CD14-positive monocyte (primary cell): ENCODE data around the gene MAFG. TPM values are rescaled to one million over a fixed set of nuclear protein-coding genes. Genes with fewer than 3 reads are reported as not detected.

ENCODE experiments used
- DNase-seq, 3 donors: peaks; one replicate each; pipeline ENCODE4 v3.0.0-alpha.2; 2011 to 2022
- H2AFZ ChIP-seq: 2 replicates; pipeline ENCODE4 v1.6.0; 2012; ENCODE audit warnings: mild to moderate bottlenecking, low read depth, low read length, inconsistent platforms; ENCODE audit not compliant: insufficient read depth, poor library complexity, severe bottlenecking
- H3K27ac ChIP-seq, 2 donors: 1 replicate in 1 of 2; 2 replicates in 1 of 2; pipeline ENCODE4 v1.5.1; 2012 to 2013; ENCODE audit warnings: low read length in 2 of 2, control low read depth in 1 of 2, inconsistent platforms in 1 of 2, low read depth in 1 of 2, mild to moderate bottlenecking in 1 of 2
- H3K27me3 ChIP-seq, 2 donors: one replicate each; pipeline versions ENCODE4 v1.6.0 to v1.6.1; 2011 to 2013; ENCODE audit warnings: low read length in 2 of 2; ENCODE audit not compliant: control insufficient read depth in 2 of 2, insufficient read depth in 2 of 2
- H3K36me3 ChIP-seq, 2 donors: replicated peaks in 1 of 2; 1 replicate in 1 of 2; 2 replicates in 1 of 2; pipeline versions ENCODE4 v1.5.1 to v1.6.1; 2012 to 2013; ENCODE audit warnings: low read length in 2 of 2, control low read depth in 1 of 2, inconsistent platforms in 1 of 2, mild to moderate bottlenecking in 1 of 2; ENCODE audit not compliant: insufficient read depth in 2 of 2, control insufficient read depth in 1 of 2
- H3K4me1 ChIP-seq, 2 donors: 1 replicate in 1 of 2; 2 replicates in 1 of 2; pipeline versions ENCODE4 v1.5.1 to v1.6.1; 2012 to 2013; ENCODE audit warnings: low read length in 2 of 2, control low read depth in 1 of 2, inconsistent platforms in 1 of 2, mild to moderate bottlenecking in 1 of 2, moderate library complexity in 1 of 2; ENCODE audit not compliant: insufficient read depth in 2 of 2, control insufficient read depth in 1 of 2
- H3K4me2 ChIP-seq: replicated peaks from 2 replicates; pipeline ENCODE3; 2012; ENCODE audit warnings: low read length, moderate library complexity, mild to moderate bottlenecking; ENCODE audit not compliant: poor library complexity, severe bottlenecking; ENCODE audit errors: extremely low read depth
- H3K4me3 ChIP-seq, 3 experiments: fragments of 200-600 bp in 1 of 3; sonication (generic) in 1 of 3; replicated peaks in 1 of 3; 1 replicate in 2 of 3; 2 replicates in 1 of 3; pipeline ENCODE4 v1.5.1; 2011 to 2013; ENCODE audit warnings: low read length in 3 of 3, mild to moderate bottlenecking in 3 of 3, control low read depth in 2 of 3, low read depth in 2 of 3, inconsistent platforms in 1 of 3, moderate library complexity in 1 of 3
- H3K79me2 ChIP-seq: 2 replicates; pipeline ENCODE4 v1.6.0; 2012; ENCODE audit warnings: mild to moderate bottlenecking, control low read depth, inconsistent platforms, low read length, moderate library complexity; ENCODE audit not compliant: insufficient read depth
- H3K9ac ChIP-seq: 2 replicates; pipeline ENCODE4 v1.6.0; 2017; ENCODE audit warnings: low read length, mild to moderate bottlenecking; ENCODE audit not compliant: insufficient read depth, poor library complexity, severe bottlenecking
- H3K9me3 ChIP-seq, 2 donors: replicated peaks in 1 of 2; 1 replicate in 1 of 2; 2 replicates in 1 of 2; pipeline versions ENCODE4 v1.5.1 to v1.6.1; 2012 to 2013; ENCODE audit warnings: low read length in 2 of 2, control low read depth in 1 of 2; ENCODE audit not compliant: control insufficient read depth in 1 of 2, insufficient read depth in 1 of 2
- H4K20me1 ChIP-seq: 2 replicates; pipeline ENCODE4 v1.6.0; 2012; ENCODE audit warnings: mild to moderate bottlenecking, low read length, control low read depth, moderate library complexity; ENCODE audit not compliant: insufficient read depth
- H3K27ac Mint-ChIP-seq, 7 donors: one replicate each; pipeline ENCODE4 v1.8.0; 2020; ENCODE audit warnings: mild to moderate bottlenecking in 7 of 7, mixed read lengths in 7 of 7, moderate library complexity in 6 of 7, inconsistent platforms in 2 of 7
- H3K27me3 Mint-ChIP-seq, 3 donors: one replicate each; pipeline ENCODE4 v1.8.0; 2021 to 2022; ENCODE audit warnings: low read depth in 3 of 3, mild to moderate bottlenecking in 3 of 3, mixed read lengths in 3 of 3, moderate library complexity in 3 of 3, inconsistent platforms in 1 of 3
- H3K36me3 Mint-ChIP-seq, 2 donors: one replicate each; pipeline ENCODE4 v1.8.0; 2020; ENCODE audit warnings: mixed read lengths in 2 of 2, inconsistent platforms in 1 of 2, mild to moderate bottlenecking in 1 of 2
- H3K4me1 Mint-ChIP-seq: one replicate; pipeline ENCODE4 v1.8.0; 2020; ENCODE audit warnings: mild to moderate bottlenecking, mixed read lengths
- H3K4me3 Mint-ChIP-seq, 2 donors: one replicate each; pipeline ENCODE4 v1.8.0; 2020; ENCODE audit warnings: mild to moderate bottlenecking in 2 of 2, mixed read lengths in 2 of 2, moderate library complexity in 1 of 2
- H3K9me3 Mint-ChIP-seq, 7 donors: one replicate each; pipeline ENCODE4 v1.8.0; 2020 to 2022; ENCODE audit warnings: mixed read lengths in 7 of 7, mild to moderate bottlenecking in 6 of 7, moderate library complexity in 6 of 7, inconsistent platforms in 2 of 7
- CTCF ChIP-seq: fragments of 200-600 bp; IDR thresholded peaks from one replicate; pipeline ENCODE4 v1.8.0; 2022; ENCODE audit warnings: antibody characterized with exemption, mild to moderate bottlenecking
- WGBS: methylation state at CpG from one replicate; pipeline ENCODE4 v1.1.5; 2013; ENCODE audit warnings: missing lambda C conversion rate; ENCODE audit not compliant: insufficient coverage; 5-methylcytosine and 5-hydroxymethylcytosine counted together
- intact Hi-C, 2 donors: fragments of 100-400 bp; cut with micrococcal nuclease; formaldehyde crosslinking; loops; one replicate each; pipeline versions ENCODE4 v1.15.0 to v1.15.1; 2023
- polyA plus RNA-seq, 3 donors: library from polyadenylated mRNA; depleted of rRNA in 1 of 3; unstranded in 2 of 3; stranded (reverse) in 1 of 3; fragments of 300-500 nt in 2 of 3; fragments of >200 nt in 1 of 3; fragmentation: Illumina TruSeq in 2 of 3; gene quantifications; 1 replicate in 2 of 3; 2 replicates in 1 of 3; pipeline ENCODE4 v1.2.3, GENCODE V29; 2012 to 2021

The MAFG gene
- polyA plus RNA-seq, 3 donors = 7.4 to 66.0 (median 7.6) TPM

GRCh38 chr17:81889602-81890001, 37.9 kb downstream of the MAFG start:
- peaks cover 16 to 25% of the 10 kb centered on the region in 2 donors for H3K4me1 ChIP-seq
- no peak overlapping the region for H3K4me2 ChIP-seq
- Mint-ChIP-seq H3K4me1 (peaks cover 15% of the 10 kb centered on the region), H3K27ac (peak overlapping the region in 2 of 7 donors; percentile 11 to 85), H3K27me3 (peaks cover 0 to 2% (median 0%) of the 10 kb centered on the region in 3 donors), H3K4me3 (peak overlapping the region in 1 of 2 donors; percentile 6), H3K9me3 (no peaks in the 10 kb centered on the region), H3K36me3 (peaks cover 52 to 67% of the 10 kb centered on the region in 2 donors)
- DNase-seq = no peak
- peak overlapping the region in 1 of 3 experiments; percentile 90 for H3K4me3 ChIP-seq
- no peaks in the 10 kb centered on the region for H3K9me3 ChIP-seq
- no peak overlapping the region for H2AFZ ChIP-seq
- H4K20me1 ChIP-seq = peaks cover 34% of the 10 kb centered on the region
- H3K27ac ChIP-seq = peak overlapping the region in 1 of 2 donors; percentile 82
- intact Hi-C loops = no loop called here
- 100% methylated on average over 7 of the region's 9 CpGs for WGBS
- H3K27me3 ChIP-seq = no peaks in the 10 kb centered on the region
- H3K79me2 ChIP-seq = peaks cover 74% of the 10 kb centered on the region
- TF ChIP-seq CTCF = no peak
- H3K36me3 ChIP-seq = peaks cover 58 to 67% of the 10 kb centered on the region in 2 donors
- H3K9ac ChIP-seq = no peak overlapping the region

- DNase-seq = peak in 1 of 3 donors; percentile 4
- peaks cover 16 to 25% of the 10 kb centered on the region in 2 donors for H3K4me1 ChIP-seq
- H3K4me3 ChIP-seq = no peak overlapping the region
- H3K36me3 ChIP-seq = peaks cover 58 to 68% of the 10 kb centered on the region in 2 donors
- H3K9ac ChIP-seq = no peak overlapping the region
- H4K20me1 ChIP-seq = peaks cover 37% of the 10 kb centered on the region
- 98% methylated on average over 16 of the region's 16 CpGs for WGBS
- H3K4me3 Mint-ChIP-seq = peak overlapping the region in 1 of 2 donors; percentile 45
- no peaks in the 10 kb centered on the region for H3K27me3 ChIP-seq
- H3K27me3 Mint-ChIP-seq = peaks cover 0 to 2% (median 0%) of the 10 kb centered on the region in 3 donors
- peaks cover 70% of the 10 kb centered on the region for H3K79me2 ChIP-seq
- H3K36me3 Mint-ChIP-seq = peaks cover 49 to 68% of the 10 kb centered on the region in 2 donors
- H3K27ac Mint-ChIP-seq = peak overlapping the region in 4 of 7 donors; percentile 11 to 25 (median 13)
- no peak overlapping the region for H3K4me2 ChIP-seq
- intact Hi-C loops = no loop called here
- H2AFZ ChIP-seq = no peak overlapping the region
- H3K27ac ChIP-seq = no peak overlapping the region
- H3K9me3 Mint-ChIP-seq = no peaks in the 10 kb centered on the region
- peaks cover 15% of the 10 kb centered on the region for H3K4me1 Mint-ChIP-seq
- no peaks in the 10 kb centered on the region for H3K9me3 ChIP-seq
- no peak for TF ChIP-seq CTCF
These were observed 38.4 kb downstream of the MAFG start for GRCh38 chr17:81888988-81889595.
